ENCODE measurements around the gene ELK3. TPM values are rescaled to one million over a fixed set of nuclear protein-coding genes. Genes with fewer than 3 reads are reported as not detected.

The ELK3 gene
- total and polyA plus RNA-seq, 7 donors = 3.7 to 13.9 (median 9.6) TPM

DNA sequence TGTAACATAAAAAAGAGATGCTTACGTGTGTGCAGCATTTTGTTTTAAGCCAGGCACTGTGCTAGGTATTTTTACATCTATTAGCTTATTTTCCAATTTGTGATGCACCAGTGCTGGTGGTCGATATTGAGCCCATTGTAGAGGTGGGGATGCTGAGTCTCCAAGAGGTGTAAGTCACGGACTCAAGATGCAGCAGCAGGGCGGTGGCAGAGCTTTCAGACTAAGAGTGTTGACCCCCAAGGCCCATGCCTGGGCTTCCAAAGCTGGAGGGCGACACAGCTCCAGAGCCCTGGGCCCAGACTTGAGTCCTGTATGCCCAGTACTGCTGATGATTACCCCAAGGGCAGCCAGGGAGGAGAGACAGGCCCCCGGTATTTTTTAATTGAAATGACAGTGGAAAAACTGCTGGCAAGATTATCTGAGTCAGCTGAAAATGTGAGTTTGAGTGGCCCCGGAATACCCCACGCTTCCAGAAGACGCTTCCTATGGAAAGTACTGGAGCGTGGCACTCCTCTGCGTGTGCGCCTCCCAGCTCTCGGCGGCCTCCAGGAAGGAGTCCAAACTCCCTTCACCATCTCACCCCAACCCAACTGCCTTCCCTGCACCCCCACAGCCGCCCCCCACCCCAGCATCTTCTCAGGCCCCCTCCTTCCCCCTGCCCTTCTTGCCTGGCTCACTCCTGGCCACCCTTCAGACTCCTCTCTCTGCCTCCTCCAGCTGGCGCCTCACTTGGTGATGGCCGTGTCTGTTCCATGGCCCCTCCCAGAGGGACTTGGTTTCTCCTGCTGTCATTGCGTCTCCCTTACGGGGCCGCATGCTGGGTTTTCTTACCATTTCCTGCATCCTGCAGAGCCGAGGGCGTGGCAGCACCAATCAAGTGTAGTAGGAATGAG lies 40.7 kb downstream of the ELK3 start:
- H3K27me3 ChIP-seq (ENCODE audit: insufficient read depth in 3 of 3, low read length in 2 of 3) = peaks cover 0 to 32% (median 10%) of the 10 kb centered on the region in 3 donors
- H3K4me3 ChIP-seq = no peak overlapping the region
- ATAC-seq = no peak
- TF ChIP-seq, protein P1, sequence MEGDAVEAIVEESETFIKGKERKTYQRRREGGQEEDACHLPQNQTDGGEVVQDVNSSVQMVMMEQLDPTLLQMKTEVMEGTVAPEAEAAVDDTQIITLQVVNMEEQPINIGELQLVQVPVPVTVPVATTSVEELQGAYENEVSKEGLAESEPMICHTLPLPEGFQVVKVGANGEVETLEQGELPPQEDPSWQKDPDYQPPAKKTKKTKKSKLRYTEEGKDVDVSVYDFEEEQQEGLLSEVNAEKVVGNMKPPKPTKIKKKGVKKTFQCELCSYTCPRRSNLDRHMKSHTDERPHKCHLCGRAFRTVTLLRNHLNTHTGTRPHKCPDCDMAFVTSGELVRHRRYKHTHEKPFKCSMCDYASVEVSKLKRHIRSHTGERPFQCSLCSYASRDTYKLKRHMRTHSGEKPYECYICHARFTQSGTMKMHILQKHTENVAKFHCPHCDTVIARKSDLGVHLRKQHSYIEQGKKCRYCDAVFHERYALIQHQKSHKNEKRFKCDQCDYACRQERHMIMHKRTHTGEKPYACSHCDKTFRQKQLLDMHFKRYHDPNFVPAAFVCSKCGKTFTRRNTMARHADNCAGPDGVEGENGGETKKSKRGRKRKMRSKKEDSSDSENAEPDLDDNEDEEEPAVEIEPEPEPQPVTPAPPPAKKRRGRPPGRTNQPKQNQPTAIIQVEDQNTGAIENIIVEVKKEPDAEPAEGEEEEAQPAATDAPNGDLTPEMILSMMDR (IDR thresholded peaks at IDR 0.05) = no peak
- H3K36me3 ChIP-seq (ENCODE audit: insufficient read depth in 1 of 2, low read depth in 1 of 2) = no peaks in the 10 kb centered on the region
- intact Hi-C loops (cut with DNase I) = no loop called here
- 71 to 74% (median 72%) methylated on average over 21 to 22 of the region's 22 CpGs for WGBS, 3 donors
- DNase-seq = no peak
- peaks cover 17% of the 10 kb centered on the region for H3K4me1 ChIP-seq
- H3K9me3 ChIP-seq = no peaks in the 10 kb centered on the region
- peak overlapping the region; percentile 36 for H3K27ac ChIP-seq

GRCh38 chr12:96235484-96235826 lies 41.3 kb downstream of the ELK3 start:
- no peaks in the 10 kb centered on the region for H3K9me3 ChIP-seq
- H3K27me3 ChIP-seq (ENCODE audit: insufficient read depth in 3 of 3, low read length in 2 of 3) = peaks cover 0 to 35% (median 12%) of the 10 kb centered on the region in 3 donors
- no peak overlapping the region for H3K4me3 ChIP-seq
- DNase-seq (no peak), ATAC-seq (no peak)
- H3K4me1 ChIP-seq = peaks cover 17% of the 10 kb centered on the region
- H3K27ac ChIP-seq = no peak overlapping the region
- TF ChIP-seq, protein P1 (IDR thresholded peaks at IDR 0.05) = no peak
- 53 to 70% (median 60%) methylated on average over 5 of the region's 5 CpGs for WGBS, 3 donors
- intact Hi-C loops (cut with DNase I) = no loop called here
- H3K36me3 ChIP-seq (ENCODE audit: insufficient read depth in 1 of 2, low read depth in 1 of 2) = no peaks in the 10 kb centered on the region

GRCh38 chr12:96236221-96236822 lies 42.1 kb downstream of the ELK3 start:
- intact Hi-C loops (cut with DNase I) = no loop called here
- TF ChIP-seq, protein P1 (IDR thresholded peaks at IDR 0.05) = no peak
- no peak overlapping the region for H3K27ac ChIP-seq

GRCh38 chr12:96237035-96237434 lies 42.9 kb downstream of the ELK3 start:
- Histone ChIP-seq H3K4me1 (peaks cover 21% of the 10 kb centered on the region), H3K27ac (no peak overlapping the region), H3K27me3 (ENCODE audit: insufficient read depth in 3 of 3, low read length in 2 of 3) (peaks cover 0 to 35% (median 13%) of the 10 kb centered on the region in 3 donors), H3K9me3 (no peaks in the 10 kb centered on the region), H3K36me3 (ENCODE audit: insufficient read depth in 1 of 2, low read depth in 1 of 2) (no peaks in the 10 kb centered on the region), H3K4me3 (no peak overlapping the region)
- WGBS, 3 donors = 83 to 89% (median 87%) methylated on average over 7 of the region's 7 CpGs
- TF ChIP-seq, protein P1 (IDR thresholded peaks at IDR 0.05) = no peak
- intact Hi-C loops (cut with DNase I) = no loop called here
- ATAC-seq (no peak), DNase-seq (no peak)

More at GRCh38 chr12:96236221-96236822, 42.1 kb downstream of the ELK3 start:
- WGBS, 3 donors = 42 to 55% (median 51%) methylated on average over 18 of the region's 18 CpGs
- H3K36me3 ChIP-seq (ENCODE audit: insufficient read depth in 1 of 2, low read depth in 1 of 2) = no peaks in the 10 kb centered on the region
- H3K9me3 ChIP-seq = no peaks in the 10 kb centered on the region
- DNase-seq (peak; percentile 60 to 73), ATAC-seq (peak in 1 of 4 donors; percentile 9)
- peaks cover 17% of the 10 kb centered on the region for H3K4me1 ChIP-seq
- H3K4me3 ChIP-seq = no peak overlapping the region
- H3K27me3 ChIP-seq (ENCODE audit: insufficient read depth in 3 of 3, low read length in 2 of 3) = peaks cover 0 to 35% (median 13%) of the 10 kb centered on the region in 3 donors

All from psoas muscle (tissue), 8 donors.